ENCODE data around the gene ATP2B2.

GRCh38 chr3:10280571-10280970 lies 224.8 kb downstream of the ATP2B2 start:
- TF ChIP-seq, protein P1, sequence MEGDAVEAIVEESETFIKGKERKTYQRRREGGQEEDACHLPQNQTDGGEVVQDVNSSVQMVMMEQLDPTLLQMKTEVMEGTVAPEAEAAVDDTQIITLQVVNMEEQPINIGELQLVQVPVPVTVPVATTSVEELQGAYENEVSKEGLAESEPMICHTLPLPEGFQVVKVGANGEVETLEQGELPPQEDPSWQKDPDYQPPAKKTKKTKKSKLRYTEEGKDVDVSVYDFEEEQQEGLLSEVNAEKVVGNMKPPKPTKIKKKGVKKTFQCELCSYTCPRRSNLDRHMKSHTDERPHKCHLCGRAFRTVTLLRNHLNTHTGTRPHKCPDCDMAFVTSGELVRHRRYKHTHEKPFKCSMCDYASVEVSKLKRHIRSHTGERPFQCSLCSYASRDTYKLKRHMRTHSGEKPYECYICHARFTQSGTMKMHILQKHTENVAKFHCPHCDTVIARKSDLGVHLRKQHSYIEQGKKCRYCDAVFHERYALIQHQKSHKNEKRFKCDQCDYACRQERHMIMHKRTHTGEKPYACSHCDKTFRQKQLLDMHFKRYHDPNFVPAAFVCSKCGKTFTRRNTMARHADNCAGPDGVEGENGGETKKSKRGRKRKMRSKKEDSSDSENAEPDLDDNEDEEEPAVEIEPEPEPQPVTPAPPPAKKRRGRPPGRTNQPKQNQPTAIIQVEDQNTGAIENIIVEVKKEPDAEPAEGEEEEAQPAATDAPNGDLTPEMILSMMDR (IDR thresholded peaks at IDR 0.05 in 2 of 3, conservative IDR thresholded peaks at IDR 0.05 in 1 of 3; ENCODE audit: control insufficient read depth in 2 of 3, extremely low read depth in 1 of 3, insufficient read depth in 1 of 3, low read depth in 3 of 3, low read length in 3 of 3), result no peak
- TF ChIP-seq POLR2AphosphoS5 (IDR thresholded peaks at IDR 0.05; ENCODE audit: low read length) (no peak), FOS (IDR thresholded peaks at IDR 0.05; ENCODE audit: borderline replicate concordance, extremely low read depth, insufficient read length) (no peak), YBX1 (IDR thresholded peaks at IDR 0.05) (no peak), MXI1 (IDR thresholded peaks at IDR 0.05; ENCODE audit: low read depth, low read length) (no peak), CBFB (IDR thresholded peaks at IDR 0.05; ENCODE audit: low read depth) (no peak), EP300 (IDR thresholded peaks at IDR 0.05; ENCODE audit: borderline replicate concordance in 1 of 2, control insufficient read depth in 1 of 2, low read depth in 2 of 2, low read length in 2 of 2) (no peak), ZSCAN29 (IDR thresholded peaks at IDR 0.05) (no peak), RCOR1 (conservative IDR thresholded peaks at IDR 0.05; ENCODE audit: low read depth, low read length) (no peak), FOXM1 (IDR thresholded peaks at IDR 0.05; ENCODE audit: low read depth, low read length) (no peak)
- TF ChIP-seq, protein P2, sequence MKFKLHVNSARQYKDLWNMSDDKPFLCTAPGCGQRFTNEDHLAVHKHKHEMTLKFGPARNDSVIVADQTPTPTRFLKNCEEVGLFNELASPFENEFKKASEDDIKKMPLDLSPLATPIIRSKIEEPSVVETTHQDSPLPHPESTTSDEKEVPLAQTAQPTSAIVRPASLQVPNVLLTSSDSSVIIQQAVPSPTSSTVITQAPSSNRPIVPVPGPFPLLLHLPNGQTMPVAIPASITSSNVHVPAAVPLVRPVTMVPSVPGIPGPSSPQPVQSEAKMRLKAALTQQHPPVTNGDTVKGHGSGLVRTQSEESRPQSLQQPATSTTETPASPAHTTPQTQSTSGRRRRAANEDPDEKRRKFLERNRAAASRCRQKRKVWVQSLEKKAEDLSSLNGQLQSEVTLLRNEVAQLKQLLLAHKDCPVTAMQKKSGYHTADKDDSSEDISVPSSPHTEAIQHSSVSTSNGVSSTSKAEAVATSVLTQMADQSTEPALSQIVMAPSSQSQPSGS (IDR thresholded peaks at IDR 0.05; ENCODE audit: low read length), result no peak
- TF ChIP-seq, protein P3, sequence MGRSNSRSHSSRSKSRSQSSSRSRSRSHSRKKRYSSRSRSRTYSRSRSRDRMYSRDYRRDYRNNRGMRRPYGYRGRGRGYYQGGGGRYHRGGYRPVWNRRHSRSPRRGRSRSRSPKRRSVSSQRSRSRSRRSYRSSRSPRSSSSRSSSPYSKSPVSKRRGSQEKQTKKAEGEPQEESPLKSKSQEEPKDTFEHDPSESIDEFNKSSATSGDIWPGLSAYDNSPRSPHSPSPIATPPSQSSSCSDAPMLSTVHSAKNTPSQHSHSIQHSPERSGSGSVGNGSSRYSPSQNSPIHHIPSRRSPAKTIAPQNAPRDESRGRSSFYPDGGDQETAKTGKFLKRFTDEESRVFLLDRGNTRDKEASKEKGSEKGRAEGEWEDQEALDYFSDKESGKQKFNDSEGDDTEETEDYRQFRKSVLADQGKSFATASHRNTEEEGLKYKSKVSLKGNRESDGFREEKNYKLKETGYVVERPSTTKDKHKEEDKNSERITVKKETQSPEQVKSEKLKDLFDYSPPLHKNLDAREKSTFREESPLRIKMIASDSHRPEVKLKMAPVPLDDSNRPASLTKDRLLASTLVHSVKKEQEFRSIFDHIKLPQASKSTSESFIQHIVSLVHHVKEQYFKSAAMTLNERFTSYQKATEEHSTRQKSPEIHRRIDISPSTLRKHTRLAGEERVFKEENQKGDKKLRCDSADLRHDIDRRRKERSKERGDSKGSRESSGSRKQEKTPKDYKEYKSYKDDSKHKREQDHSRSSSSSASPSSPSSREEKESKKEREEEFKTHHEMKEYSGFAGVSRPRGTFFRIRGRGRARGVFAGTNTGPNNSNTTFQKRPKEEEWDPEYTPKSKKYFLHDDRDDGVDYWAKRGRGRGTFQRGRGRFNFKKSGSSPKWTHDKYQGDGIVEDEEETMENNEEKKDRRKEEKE (IDR thresholded peaks at IDR 0.05), result no peak
- TF ChIP-seq, protein P4, sequence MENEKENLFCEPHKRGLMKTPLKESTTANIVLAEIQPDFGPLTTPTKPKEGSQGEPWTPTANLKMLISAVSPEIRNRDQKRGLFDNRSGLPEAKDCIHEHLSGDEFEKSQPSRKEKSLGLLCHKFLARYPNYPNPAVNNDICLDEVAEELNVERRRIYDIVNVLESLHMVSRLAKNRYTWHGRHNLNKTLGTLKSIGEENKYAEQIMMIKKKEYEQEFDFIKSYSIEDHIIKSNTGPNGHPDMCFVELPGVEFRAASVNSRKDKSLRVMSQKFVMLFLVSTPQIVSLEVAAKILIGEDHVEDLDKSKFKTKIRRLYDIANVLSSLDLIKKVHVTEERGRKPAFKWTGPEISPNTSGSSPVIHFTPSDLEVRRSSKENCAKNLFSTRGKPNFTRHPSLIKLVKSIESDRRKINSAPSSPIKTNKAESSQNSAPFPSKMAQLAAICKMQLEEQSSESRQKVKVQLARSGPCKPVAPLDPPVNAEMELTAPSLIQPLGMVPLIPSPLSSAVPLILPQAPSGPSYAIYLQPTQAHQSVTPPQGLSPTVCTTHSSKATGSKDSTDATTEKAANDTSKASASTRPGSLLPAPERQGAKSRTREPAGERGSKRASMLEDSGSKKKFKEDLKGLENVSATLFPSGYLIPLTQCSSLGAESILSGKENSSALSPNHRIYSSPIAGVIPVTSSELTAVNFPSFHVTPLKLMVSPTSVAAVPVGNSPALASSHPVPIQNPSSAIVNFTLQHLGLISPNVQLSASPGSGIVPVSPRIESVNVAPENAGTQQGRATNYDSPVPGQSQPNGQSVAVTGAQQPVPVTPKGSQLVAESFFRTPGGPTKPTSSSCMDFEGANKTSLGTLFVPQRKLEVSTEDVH (IDR thresholded peaks at IDR 0.05; ENCODE audit: low read depth, partially characterized antibody), result no peak
